Natural killer cell (primary cell): ENCODE data around the gene EDARADD. TPM values are rescaled to one million over a fixed set of nuclear protein-coding genes. Genes with fewer than 3 reads are reported as not detected.

Source experiments
- ATAC-seq, 3 donors: fragments of 150-1000 bp in 2 of 3; fragments of 200-7000 bp in 1 of 3; cut with Tn5 transposase; 1 replicate in 1 of 3; 2 replicates in 2 of 3; pipeline ENCODE4 v1.10.0; 2021; ENCODE audit warnings: mild to moderate bottlenecking in 2 of 3, moderate library complexity in 2 of 3
- DNase-seq, 2 donors: peaks; one replicate each; pipeline versions ENCODE4 v3.0.0 to v3.0.0-alpha.2; 2013 to 2021; ENCODE audit warnings: mixed read lengths in 1 of 2
- H3K27ac ChIP-seq: one replicate; pipeline ENCODE4 v1.5.1; 2013; ENCODE audit warnings: mild to moderate bottlenecking, low read length
- H3K27me3 ChIP-seq: one replicate; pipeline ENCODE4 v1.6.1; 2013; ENCODE audit warnings: low read length; ENCODE audit not compliant: control insufficient read depth, insufficient read depth
- H3K36me3 ChIP-seq: one replicate; pipeline ENCODE4 v1.6.1; 2013; ENCODE audit warnings: low read length; ENCODE audit not compliant: control insufficient read depth, insufficient read depth
- H3K4me1 ChIP-seq: one replicate; pipeline ENCODE4 v1.6.1; 2013; ENCODE audit warnings: low read length; ENCODE audit not compliant: control insufficient read depth, insufficient read depth
- H3K4me3 ChIP-seq: one replicate; pipeline ENCODE4 v1.5.1; 2013; ENCODE audit warnings: low read length
- H3K9me3 ChIP-seq: one replicate; pipeline ENCODE4 v1.6.1; 2013; ENCODE audit warnings: low read length; ENCODE audit not compliant: control insufficient read depth, insufficient read depth
- H3K27ac Mint-ChIP-seq, 2 donors: one replicate each; pipeline ENCODE4 v1.8.0; 2022; ENCODE audit warnings: mild to moderate bottlenecking in 2 of 2, mixed read lengths in 2 of 2, moderate library complexity in 1 of 2
- H3K27me3 Mint-ChIP-seq, 2 donors: one replicate each; pipeline ENCODE4 v1.8.0; 2022; ENCODE audit warnings: low read depth in 2 of 2, mixed read lengths in 2 of 2
- H3K36me3 Mint-ChIP-seq: one replicate; pipeline ENCODE4 v1.8.0; 2022; ENCODE audit warnings: mixed read lengths
- H3K4me1 Mint-ChIP-seq, 2 donors: one replicate each; pipeline ENCODE4 v1.8.0; 2022; ENCODE audit warnings: mixed read lengths in 2 of 2
- H3K4me3 Mint-ChIP-seq: one replicate; pipeline ENCODE4 v1.8.0; 2022; ENCODE audit warnings: mild to moderate bottlenecking, moderate library complexity, mixed read lengths
- H3K9me3 Mint-ChIP-seq, 2 donors: one replicate each; pipeline ENCODE4 v1.8.0; 2022; ENCODE audit warnings: mixed read lengths in 2 of 2
- CTCF ChIP-seq: fragments of 200-600 bp; IDR thresholded peaks from one replicate; pipeline ENCODE4 v1.8.0; 2022; ENCODE audit warnings: antibody characterized with exemption
- WGBS: methylation state at CpG from one replicate; pipeline ENCODE4 v1.1.7; 2013; ENCODE audit warnings: missing lambda C conversion rate; ENCODE audit not compliant: insufficient coverage; 5-methylcytosine and 5-hydroxymethylcytosine counted together
- intact Hi-C: fragments of 100-400 bp; cut with micrococcal nuclease; formaldehyde crosslinking; loops from one replicate; pipeline ENCODE4 v1.14.2; 2022
- total RNA-seq, 4 donors: library from RNA; stranded (reverse); fragments of 120-200 nt in 1 of 4; gene quantifications; one replicate each; pipeline versions ENCODE4 v1.2.3 to v1.2.4, GENCODE V29; 2013 to 2022

The EDARADD gene
- total RNA-seq, 3 donors from 2014 or later (not counting 1 experiment from before 2014, with no cell fraction given): 2.0 to 5.4 (median 2.6) TPM

GRCh38 chr1:236421022-236421421, 26.9 kb downstream of the EDARADD start:
- Mint-ChIP-seq H3K9me3 (no peaks in the 10 kb centered on the region), H3K27ac (peak overlapping the region in 1 of 2 donors; percentile 78), H3K36me3 (no peaks in the 10 kb centered on the region), H3K4me1 (peaks cover 18 to 28% of the 10 kb centered on the region in 2 donors), H3K27me3 (no peaks in the 10 kb centered on the region), H3K4me3 (no peak overlapping the region)
- no peak for TF ChIP-seq CTCF
- H3K4me1 ChIP-seq: peaks cover 22% of the 10 kb centered on the region
- 92% methylated on average over 4 of the region's 4 CpGs for WGBS
- H3K27ac ChIP-seq: no peak overlapping the region
- DNase-seq (no peak), ATAC-seq (no peak)
- H3K27me3 ChIP-seq: no peaks in the 10 kb centered on the region
- intact Hi-C loops: no loop called here
- no peak overlapping the region for H3K4me3 ChIP-seq
- H3K9me3 ChIP-seq: no peaks in the 10 kb centered on the region
- H3K36me3 ChIP-seq: no peaks in the 10 kb centered on the region

DNA sequence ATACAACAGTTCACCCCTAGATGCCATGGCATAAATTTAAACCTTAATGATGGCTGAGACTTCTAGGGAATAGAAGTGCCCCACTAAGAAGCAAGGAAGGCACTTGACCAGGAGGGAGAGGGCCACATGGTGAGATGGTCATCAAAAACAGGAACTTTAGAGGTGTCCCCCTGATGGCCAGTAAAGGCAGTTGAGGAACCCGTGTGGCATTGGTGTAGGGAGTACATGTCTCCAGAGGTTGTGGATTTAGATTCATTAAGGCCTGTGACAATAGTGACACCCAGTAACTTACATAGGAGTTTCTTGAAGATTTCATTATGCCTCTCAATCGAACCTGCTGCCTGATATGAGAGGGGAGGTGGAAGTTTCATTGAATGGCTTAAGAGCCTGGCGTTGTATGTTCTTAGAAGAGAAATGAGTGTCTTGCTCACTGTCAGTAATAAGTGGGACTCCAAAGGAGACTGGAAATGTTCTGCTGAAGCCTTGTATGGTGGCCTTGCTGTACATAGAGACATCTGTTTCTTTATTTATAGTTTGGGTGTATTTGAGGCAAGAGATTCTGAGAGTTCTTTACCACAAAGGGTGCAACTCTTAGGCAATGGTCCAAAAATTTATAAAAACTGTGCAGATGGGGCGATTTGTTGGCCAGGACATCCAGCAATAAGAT, 27.9 kb downstream of the EDARADD start:
- Histone ChIP-seq H3K9me3 (no peaks in the 10 kb centered on the region), H3K4me1 (peaks cover 16% of the 10 kb centered on the region), H3K27ac (no peak overlapping the region), H3K27me3 (no peaks in the 10 kb centered on the region), H3K4me3 (no peak overlapping the region), H3K36me3 (no peaks in the 10 kb centered on the region)
- no peak for TF ChIP-seq CTCF
- H3K36me3 Mint-ChIP-seq: no peaks in the 10 kb centered on the region
- intact Hi-C loops: no loop called here
- no peak overlapping the region for H3K4me3 Mint-ChIP-seq
- H3K9me3 Mint-ChIP-seq: no peaks in the 10 kb centered on the region
- H3K4me1 Mint-ChIP-seq: peaks cover 11 to 22% of the 10 kb centered on the region in 2 donors
- H3K27ac Mint-ChIP-seq: peak overlapping the region in 1 of 2 donors; percentile 29
- 83% methylated on average over 4 of the region's 4 CpGs for WGBS
- no peaks in the 10 kb centered on the region for H3K27me3 Mint-ChIP-seq
- no peak for ATAC-seq
- DNase-seq: no peak

- Histone ChIP-seq H3K27ac (no peak overlapping the region), H3K4me1 (peaks cover 13% of the 10 kb centered on the region), H3K4me3 (no peak overlapping the region), H3K9me3 (no peaks in the 10 kb centered on the region), H3K27me3 (no peaks in the 10 kb centered on the region), H3K36me3 (no peaks in the 10 kb centered on the region)
- Mint-ChIP-seq H3K27ac (no peak overlapping the region), H3K36me3 (no peaks in the 10 kb centered on the region), H3K4me3 (no peak overlapping the region), H3K27me3 (no peaks in the 10 kb centered on the region), H3K9me3 (no peaks in the 10 kb centered on the region), H3K4me1 (peaks cover 6 to 16% of the 10 kb centered on the region in 2 donors)
- DNase-seq: no peak
- intact Hi-C loops: no loop called here
- 100% methylated on average over 2 of the region's 3 CpGs for WGBS
- no peak for ATAC-seq
- TF ChIP-seq CTCF: no peak
Observed at GRCh38 chr1:236422517-236422876, 28.4 kb downstream of the EDARADD start.
